Measurements from ENCODE around the gene TGFA.

TGFA gene

GRCh38 chr2:70472221-70472890 lies 81.3 kb downstream of the TGFA start:
- Histone ChIP-seq H3K36me3 (ENCODE audit: low read depth) (peaks cover 42% of the 10 kb centered on the region), H3K4me1 (ENCODE audit: insufficient read depth, poor library complexity, severe bottlenecking) (no peaks in the 10 kb centered on the region), H3K27me3 (ENCODE audit: insufficient read depth, poor library complexity, severe bottlenecking) (no peaks in the 10 kb centered on the region), H3K27ac (ENCODE audit: poor library complexity, severe bottlenecking) (no peak overlapping the region), H3K4me3 (ENCODE audit: severe bottlenecking) (no peak overlapping the region), H3K9me3 (ENCODE audit: severe bottlenecking) (no peaks in the 10 kb centered on the region)
- no peak for DNase-seq (ENCODE audit: low spot score)
- TF ChIP-seq CTCF (IDR thresholded peaks at IDR 0.05; ENCODE audit: poor library complexity, severe bottlenecking): no peak
- no peak for ATAC-seq (ENCODE audit: low read depth)

- Histone ChIP-seq H3K36me3 (ENCODE audit: low read depth) (peaks cover 51% of the 10 kb centered on the region), H3K9me3 (ENCODE audit: severe bottlenecking) (no peaks in the 10 kb centered on the region), H3K27ac (ENCODE audit: poor library complexity, severe bottlenecking) (no peak overlapping the region), H3K4me1 (ENCODE audit: insufficient read depth, poor library complexity, severe bottlenecking) (no peaks in the 10 kb centered on the region), H3K4me3 (ENCODE audit: severe bottlenecking) (no peak overlapping the region), H3K27me3 (ENCODE audit: insufficient read depth, poor library complexity, severe bottlenecking) (no peaks in the 10 kb centered on the region)
- ATAC-seq (ENCODE audit: low read depth) (no peak; the same call in 2 of the 3 replicates), DNase-seq (ENCODE audit: low spot score) (no peak)
- TF ChIP-seq CTCF (IDR thresholded peaks at IDR 0.05; ENCODE audit: poor library complexity, severe bottlenecking): no peak
These were observed 82.5 kb downstream of the TGFA start for GRCh38 chr2:70471129-70471528.

- Histone ChIP-seq H3K9me3 (ENCODE audit: severe bottlenecking) (no peaks in the 10 kb centered on the region), H3K4me1 (ENCODE audit: insufficient read depth, poor library complexity, severe bottlenecking) (no peaks in the 10 kb centered on the region), H3K4me3 (ENCODE audit: severe bottlenecking) (no peak overlapping the region), H3K27me3 (ENCODE audit: insufficient read depth, poor library complexity, severe bottlenecking) (no peaks in the 10 kb centered on the region), H3K36me3 (ENCODE audit: low read depth) (peaks cover 62% of the 10 kb centered on the region), H3K27ac (ENCODE audit: poor library complexity, severe bottlenecking) (no peak overlapping the region)
- DNase-seq (ENCODE audit: low spot score) (no peak), ATAC-seq (ENCODE audit: low read depth) (no peak)
- TF ChIP-seq CTCF (IDR thresholded peaks at IDR 0.05; ENCODE audit: poor library complexity, severe bottlenecking): no peak
These were observed 83.7 kb downstream of the TGFA start for GRCh38 chr2:70469961-70470360.

- TF ChIP-seq CTCF (IDR thresholded peaks at IDR 0.05; ENCODE audit: poor library complexity, severe bottlenecking): no peak
- no peak overlapping the region for H3K4me3 ChIP-seq (ENCODE audit: severe bottlenecking)
- no peaks in the 10 kb centered on the region for H3K27me3 ChIP-seq (ENCODE audit: insufficient read depth, poor library complexity, severe bottlenecking)
- H3K4me1 ChIP-seq (ENCODE audit: insufficient read depth, poor library complexity, severe bottlenecking): no peaks in the 10 kb centered on the region
- ATAC-seq (ENCODE audit: low read depth): no peak
- H3K9me3 ChIP-seq (ENCODE audit: severe bottlenecking): no peaks in the 10 kb centered on the region
- H3K36me3 ChIP-seq (ENCODE audit: low read depth): peaks cover 68% of the 10 kb centered on the region
- H3K27ac ChIP-seq (ENCODE audit: poor library complexity, severe bottlenecking): no peak overlapping the region
- no peak for DNase-seq (ENCODE audit: low spot score)
These were observed 84.2 kb downstream of the TGFA start for GRCh38 chr2:70469435-70469834.

- H3K9me3 ChIP-seq (ENCODE audit: severe bottlenecking): no peaks in the 10 kb centered on the region
- H3K36me3 ChIP-seq (ENCODE audit: low read depth): peaks cover 70% of the 10 kb centered on the region
- H3K4me1 ChIP-seq (ENCODE audit: insufficient read depth, poor library complexity, severe bottlenecking): no peaks in the 10 kb centered on the region
- TF ChIP-seq CTCF (IDR thresholded peaks at IDR 0.05; ENCODE audit: poor library complexity, severe bottlenecking): no peak
- H3K27ac ChIP-seq (ENCODE audit: poor library complexity, severe bottlenecking): no peak overlapping the region
- H3K4me3 ChIP-seq (ENCODE audit: severe bottlenecking): no peak overlapping the region
- ATAC-seq (ENCODE audit: low read depth) (no peak), DNase-seq (ENCODE audit: low spot score) (no peak)
- no peaks in the 10 kb centered on the region for H3K27me3 ChIP-seq (ENCODE audit: insufficient read depth, poor library complexity, severe bottlenecking)
These were observed 84.7 kb downstream of the TGFA start for GRCh38 chr2:70468878-70469277.

All from RWPE2 (cell line).